K562 (cell line): ENCODE data around the gene LPGAT1. TPM values are rescaled to one million over a fixed set of nuclear protein-coding genes. Genes with fewer than 3 reads are reported as not detected.

Experiments
- ATAC-seq: fragments of 200-7000 bp; cut with Tn5 transposase; 3 replicates; pipeline ENCODE4 v1.9.1; 2020; ENCODE audit warnings: moderate library complexity
- BruUV-seq: library from RNA; stranded (reverse); fragments of 400-500 nt; replicated peaks from 2 replicates; lab custom pipeline; 2021; lab: Mats Ljungman, UMichigan
- CTCF ChIA-PET: fragments of 300-600 bp; formaldehyde crosslinking; extraction: SDS; loops from one replicate; lab custom pipeline; 2021; ENCODE audit warnings: low intra/inter-chr PET ratio; lab: Yijun Ruan, JAX
- POLR2A ChIA-PET: fragments of 300-600, 350-650 bp; sonication (Branson Sonifier 250); formaldehyde crosslinking; extraction: SDS; loops from one replicate; lab custom pipeline; 2021; ENCODE audit warnings: antibody characterized with exemption, inconsistent platforms; lab: Yijun Ruan, JAX
- DNase-seq, 4 experiments: peaks; one replicate each; pipeline versions ENCODE4 v3.0.0 to v3.0.0-alpha.2; 2011 to 2018; ENCODE audit warnings: low spot score in 3 of 4, mixed read lengths in 3 of 4; ENCODE audit errors: extremely low read depth in 1 of 4
- FAIRE-seq: peaks from 2 replicates; lab custom pipeline; 2011; peaks lifted over from hg19 to GRCh38; lab: Jason Lieb, UNC
- H2AFZ ChIP-seq: 2 replicates; pipeline ENCODE4 v1.6.0; 2011; ENCODE audit warnings: low read depth, low read length, control low read depth, inconsistent platforms
- H3K27ac ChIP-seq: fragments of 200-600 bp; 3 replicates; pipeline ENCODE4 v1.8.0; 2011; ENCODE audit warnings: low read depth, mild to moderate bottlenecking, control low read depth, inconsistent platforms, low read length, moderate library complexity, mixed read lengths; ENCODE audit errors: extremely low read depth
- H3K27me3 ChIP-seq, 2 experiments: fragments of 300-600 bp in 1 of 2; 2 replicates in 1 of 2; 3 replicates in 1 of 2; pipeline versions ENCODE4 v1.6.0 to v1.8.0; 2011; ENCODE audit warnings: inconsistent platforms in 2 of 2, low read length in 2 of 2, mild to moderate bottlenecking in 1 of 2, mixed read lengths in 1 of 2, moderate library complexity in 1 of 2; ENCODE audit not compliant: control insufficient read depth in 2 of 2, insufficient read depth in 2 of 2
- H3K36me3 ChIP-seq: fragments of 300-600 bp; 3 replicates; pipeline ENCODE4 v1.8.0; 2011; ENCODE audit warnings: mild to moderate bottlenecking, low read length, inconsistent platforms; ENCODE audit not compliant: control insufficient read depth, insufficient read depth
- H3K4me1 ChIP-seq, 2 experiments: fragments of 200-600 bp in 1 of 2; replicated peaks in 1 of 2; 2 replicates in 1 of 2; 3 replicates in 1 of 2; pipeline versions ENCODE4 v1.5.1 to v1.8.0; 2011; ENCODE audit warnings: inconsistent platforms in 2 of 2, low read length in 2 of 2, mild to moderate bottlenecking in 1 of 2, mixed read lengths in 1 of 2, moderate library complexity in 1 of 2; ENCODE audit not compliant: control insufficient read depth in 2 of 2, insufficient read depth in 2 of 2
- H3K4me2 ChIP-seq: 2 replicates; pipeline ENCODE4 v1.6.1; 2011; ENCODE audit warnings: low read length, control low read depth, inconsistent platforms, mixed read lengths; ENCODE audit not compliant: insufficient read depth
- H3K4me3 ChIP-seq: fragments of 200-600 bp; sonication (generic), shearing (Covaris generic); 2 replicates; pipeline ENCODE4 v1.5.1; 2016; ENCODE audit warnings: control low read depth, inconsistent platforms
- H3K79me2 ChIP-seq: fragments of 200-600 bp; 3 replicates; pipeline ENCODE4 v1.8.0; 2011; ENCODE audit warnings: low read length, inconsistent platforms; ENCODE audit not compliant: control insufficient read depth, insufficient read depth
- H3K9ac ChIP-seq, 2 experiments: 2 replicates each; pipeline versions ENCODE4 v1.6.0 to v1.6.1; 2011; ENCODE audit warnings: low read depth in 2 of 2, low read length in 2 of 2, control low read depth in 1 of 2, inconsistent platforms in 1 of 2, mild to moderate bottlenecking in 1 of 2, mixed read lengths in 1 of 2; ENCODE audit not compliant: insufficient read depth in 1 of 2
- H3K9me1 ChIP-seq: one replicate; pipeline ENCODE4 v1.6.0; 2011; ENCODE audit warnings: inconsistent platforms, mild to moderate bottlenecking, low read length, moderate library complexity; ENCODE audit not compliant: control insufficient read depth, insufficient read depth
- H3K9me3 ChIP-seq: replicated peaks from 2 replicates; pipeline ENCODE4 v1.5.1; 2011; ENCODE audit warnings: low read depth, low read length, inconsistent platforms; ENCODE audit not compliant: control insufficient read depth, insufficient read depth
- H4K20me1 ChIP-seq: replicated peaks from 2 replicates; pipeline ENCODE4 v1.6.1; 2011; ENCODE audit warnings: low read length, inconsistent platforms, mixed read lengths; ENCODE audit not compliant: control insufficient read depth, insufficient read depth
- MCM5 ChIP-seq: fragments of 450-650 bp; IDR thresholded peaks from 2 replicates; pipeline ENCODE4 v1.6.1; 2016; ENCODE audit warnings: low read depth
- TFAM ChIP-seq: fragments of 250-450 bp; sonication (Bioruptor Pico); conservative IDR thresholded peaks from 2 replicates; pipeline ENCODE4 v1.5.0; 2021; ENCODE audit warnings: mild to moderate bottlenecking, moderate library complexity
- WGBS: fragments of 100-300 bp; shearing (Covaris generic); methylation state at CpG from one replicate; pipeline ENCODE4 v1.1.6; 2016; ENCODE audit warnings: low coverage, mixed read lengths; ENCODE audit not compliant: insufficient coverage; ENCODE audit errors: missing lambda C conversion rate; 5-methylcytosine and 5-hydroxymethylcytosine counted together
- in situ Hi-C: fragments of 300-500 bp; cut with MboI; formaldehyde crosslinking; loops from 4 replicates; pipeline ENCODE4 v1.15.0; 2018; ENCODE audit warnings: inconsistent platforms, mixed read lengths
- intact Hi-C: fragments of 100-400 bp; cut with micrococcal nuclease; formaldehyde crosslinking; loops from 2 replicates; pipeline ENCODE4 v1.14.2; 2022
- polyA plus RNA-seq, 8 experiments: library from polyadenylated mRNA; depleted of rRNA in 4 of 8; stranded (reverse) in 5 of 8; unstranded in 3 of 8; fragments of >200 nt; fragmentation: Nextera tagmentation in 2 of 8; fragmentation: Illumina TruSeq in 1 of 8; extraction: Ambion mirVana in 2 of 8; extraction: Trizol in 1 of 8; gene quantifications; 2 replicates each; pipeline versions ENCODE4 v1.2.1 to v1.2.3, GENCODE V29; 2011 to 2014; ENCODE audit warnings: inconsistent platforms in 1 of 8, missing spikeins in 1 of 8
- total RNA-seq, 7 experiments: library from RNA; depleted of rRNA in 6 of 7; stranded (reverse); fragments of >200 nt in 6 of 7; fragmentation: Illumina TruSeq in 2 of 7; extraction: Trizol in 2 of 7; gene quantifications; 2 replicates each; pipeline versions ENCODE4 v1.2.1 to v1.2.3, GENCODE V29; 2011 to 2021; ENCODE audit warnings: low replicate concordance in 1 of 7
- TF ChIP-seq, protein P1 (sequence below): fragments of 450-650 bp; IDR thresholded peaks from 2 replicates; pipeline ENCODE4 v1.6.1; 2017; ENCODE audit warnings: antibody characterized with exemption

LPGAT1 gene
- total and polyA plus RNA-seq, 9 of the 15 experiments (the other 6 are each of a cell fraction or from before 2014, with no cell fraction given): 5.7 to 31.4 (median 16.3) TPM

DNA sequence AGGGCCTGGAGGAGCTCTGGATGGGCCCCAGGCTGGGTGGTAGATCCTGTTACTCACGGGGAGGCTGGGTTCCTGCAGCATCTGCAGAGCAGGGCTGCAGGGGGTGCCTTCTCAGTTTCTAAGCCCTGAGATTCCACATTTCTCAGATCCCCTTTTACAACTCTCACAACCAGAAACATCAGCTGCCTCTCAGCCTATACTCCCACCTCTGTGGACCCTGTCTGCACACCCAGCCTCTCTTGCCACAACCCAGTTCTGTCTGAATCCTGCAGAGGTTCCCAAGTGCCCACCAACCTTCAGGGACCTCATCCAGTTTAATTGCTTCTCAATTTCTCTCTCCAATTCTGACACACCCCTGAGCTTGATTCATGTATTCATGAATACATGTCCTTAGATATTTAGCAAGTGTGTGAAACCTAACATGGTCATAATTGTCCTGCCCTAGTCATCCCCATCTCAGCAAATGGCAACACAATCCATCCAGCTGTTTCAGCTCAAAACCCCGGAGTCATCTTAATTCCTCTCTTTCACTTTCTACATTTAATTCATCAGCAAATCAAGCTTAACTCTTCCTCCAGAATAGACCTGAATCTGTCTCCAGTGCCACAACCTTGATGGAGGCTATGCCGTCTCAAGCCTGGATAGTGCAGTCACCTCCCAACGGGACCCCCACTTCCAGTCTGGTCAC, 98.1 kb downstream of the LPGAT1 start:
- ChIA-PET POLR2A (interaction anchor here (0.8 to 1.5 kb wide), 4 partner anchors 10 to 303 kb away, joined by 3 to 7 read pairs (median 3); partner anchors contain the start of genes DTL and INTS7), CTCF (no interaction called here)
- DNase-seq (no peak), FAIRE-seq (no peak), ATAC-seq (no peak)
- no peak overlapping the region for H3K27ac ChIP-seq
- H3K27me3 ChIP-seq: no peaks in the 10 kb centered on the region
- no peaks in the 10 kb centered on the region for H3K9me3 ChIP-seq
- H2AFZ ChIP-seq: no peak overlapping the region
- no peaks in the 10 kb centered on the region for H3K79me2 ChIP-seq
- WGBS: 42% methylated on average over 4 of the region's 4 CpGs
- no TSS peak for BruUV-seq
- H3K4me3 ChIP-seq: no peak overlapping the region
- no peak overlapping the region for H3K9ac ChIP-seq
- TF ChIP-seq TFAM (CRISPR knock-in tag) (no peak), MCM5 (no peak)
- TF ChIP-seq, protein P1, sequence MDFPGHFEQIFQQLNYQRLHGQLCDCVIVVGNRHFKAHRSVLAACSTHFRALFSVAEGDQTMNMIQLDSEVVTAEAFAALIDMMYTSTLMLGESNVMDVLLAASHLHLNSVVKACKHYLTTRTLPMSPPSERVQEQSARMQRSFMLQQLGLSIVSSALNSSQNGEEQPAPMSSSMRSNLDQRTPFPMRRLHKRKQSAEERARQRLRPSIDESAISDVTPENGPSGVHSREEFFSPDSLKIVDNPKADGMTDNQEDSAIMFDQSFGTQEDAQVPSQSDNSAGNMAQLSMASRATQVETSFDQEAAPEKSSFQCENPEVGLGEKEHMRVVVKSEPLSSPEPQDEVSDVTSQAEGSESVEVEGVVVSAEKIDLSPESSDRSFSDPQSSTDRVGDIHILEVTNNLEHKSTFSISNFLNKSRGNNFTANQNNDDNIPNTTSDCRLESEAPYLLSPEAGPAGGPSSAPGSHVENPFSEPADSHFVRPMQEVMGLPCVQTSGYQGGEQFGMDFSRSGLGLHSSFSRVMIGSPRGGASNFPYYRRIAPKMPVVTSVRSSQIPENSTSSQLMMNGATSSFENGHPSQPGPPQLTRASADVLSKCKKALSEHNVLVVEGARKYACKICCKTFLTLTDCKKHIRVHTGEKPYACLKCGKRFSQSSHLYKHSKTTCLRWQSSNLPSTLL: no peak
- H3K4me2 ChIP-seq: no peak overlapping the region
- no peaks in the 10 kb centered on the region for H3K9me1 ChIP-seq
- no peaks in the 10 kb centered on the region for H3K36me3 ChIP-seq
- H4K20me1 ChIP-seq: no peaks in the 10 kb centered on the region
- in situ Hi-C loops: no loop called here
- intact Hi-C loops: no loop called here
- peaks cover 15 to 31% of the 10 kb centered on the region in 2 experiments for H3K4me1 ChIP-seq
